Measurements from ENCODE around the gene IPO13.

Gene IPO13

GRCh38 chr1:43987159-43987902, 40.6 kb downstream of the IPO13 start:
- DNase-seq (ENCODE audit: low spot score), result no peak

GRCh38 chr1:43990271-43991199, 43.8 kb downstream of the IPO13 start:
- DNase-seq (ENCODE audit: low spot score), result no peak

- DNase-seq (ENCODE audit: low spot score), result no peak
Observed at GRCh38 chr1:43991200-43991475, 44.4 kb downstream of the IPO13 start.

- peak; percentile 62 for DNase-seq (ENCODE audit: low spot score)
Observed at GRCh38 chr1:43991476-43992231, 44.9 kb downstream of the IPO13 start, which contains the start of gene CCDC24. Gene CCDC24, plus strand, starts transcription at chr1:43991599. Its CDS starts 280 bp downstream, at chr1:43991879.

GRCh38 chr1:43992232-43992995, 45.7 kb downstream of the IPO13 start:
- no peak for DNase-seq (ENCODE audit: low spot score)

- no peak for DNase-seq (ENCODE audit: low spot score)
Observed at GRCh38 chr1:43993206-43993914, 46.6 kb downstream of the IPO13 start.

- DNase-seq (ENCODE audit: low spot score), result no peak
Observed at GRCh38 chr1:43994071-43994470, 47.3 kb downstream of the IPO13 start.

GRCh38 chr1:43994794-43995790, 48.3 kb downstream of the IPO13 start:
- DNase-seq (ENCODE audit: low spot score), result no peak

GRCh38 chr1:43995984-43996732, 49.4 kb downstream of the IPO13 start:
- DNase-seq (ENCODE audit: low spot score), result no peak

GRCh38 chr1:43996733-43997115, 50.0 kb downstream of the IPO13 start:
- no peak for DNase-seq (ENCODE audit: low spot score)

GRCh38 chr1:43997295-43997999, 50.7 kb downstream of the IPO13 start:
- no peak for DNase-seq (ENCODE audit: low spot score)

- DNase-seq (ENCODE audit: low spot score), result no peak
Observed at GRCh38 chr1:43998000-43998378, 51.2 kb downstream of the IPO13 start.

GRCh38 chr1:43999455-43999854, 52.7 kb downstream of the IPO13 start:
- DNase-seq (ENCODE audit: low spot score), result no peak

- DNase-seq (ENCODE audit: low spot score), result no peak
Observed at GRCh38 chr1:44000122-44000665, 53.4 kb downstream of the IPO13 start.

GRCh38 chr1:44002165-44002564, 55.4 kb downstream of the IPO13 start:
- DNase-seq (ENCODE audit: low spot score), result no peak

- DNase-seq (ENCODE audit: low spot score), result no peak
Observed at GRCh38 chr1:44002606-44003157, 55.9 kb downstream of the IPO13 start.

- no peak for DNase-seq (ENCODE audit: low spot score)
Observed at GRCh38 chr1:44008259-44008658, 61.5 kb downstream of the IPO13 start.

- no peak for DNase-seq (ENCODE audit: low spot score)
Observed at GRCh38 chr1:44010935-44011471, 64.3 kb downstream of the IPO13 start.

Measured in CD4-positive, alpha-beta T cell treated with Interleukin-6 at 100 ng/mL for 8 hours (primary cell).